H4 (cell line): ENCODE data around the gene SEC23IP. TPM values are rescaled to one million over a fixed set of nuclear protein-coding genes. Genes with fewer than 3 reads are reported as not detected.
"Not testable (repeated sequence)": the region's sequence is repeated elsewhere in the genome, so short reads cannot be mapped to it uniquely, and the experiment has no call there.

Experiments
- DNase-seq: peaks from one replicate; pipeline ENCODE4 v3.0.0-alpha.2; 2015; ENCODE audit warnings: low spot score
- total RNA-seq: library from RNA; depleted of rRNA; stranded (reverse); fragments of >200 nt; shearing (Covaris generic); gene quantifications from 2 replicates; pipeline ENCODE4 v1.2.3, GENCODE V29; 2014

The SEC23IP gene
- total RNA-seq, 1 experiment from 2014 or later: 24.3 TPM

GRCh38 chr10:119883901-119884611 is 8.5 kb upstream of the SEC23IP start:
- not testable (repeated sequence) for DNase-seq

- not testable (repeated sequence) for DNase-seq
Measured at GRCh38 chr10:119886070-119886469, 6.5 kb upstream of the SEC23IP start.

- DNase-seq: not testable (repeated sequence)
Measured at GRCh38 chr10:119888715-119889114, 3.8 kb upstream of the SEC23IP start.

- DNase-seq: not testable (repeated sequence)
Measured at GRCh38 chr10:119889201-119889600, 3.3 kb upstream of the SEC23IP start.

- not testable (repeated sequence) for DNase-seq
Measured at GRCh38 chr10:119890307-119890706, 2.2 kb upstream of the SEC23IP start.

- DNase-seq: not testable (repeated sequence)
Measured at GRCh38 chr10:119891849-119892187, 712 bp upstream of the SEC23IP start.

- no peak for DNase-seq
Measured at GRCh38 chr10:119893074-119893473, 544 bp downstream of the SEC23IP start.

GRCh38 chr10:119893845-119894427 is 1.4 kb downstream of the SEC23IP start:
- no peak for DNase-seq

GRCh38 chr10:119896061-119896655 is 3.6 kb downstream of the SEC23IP start:
- peak; percentile 81 for DNase-seq

GRCh38 chr10:119896937-119897770 is 4.6 kb downstream of the SEC23IP start:
- DNase-seq: no peak

- no peak for DNase-seq
Measured at GRCh38 chr10:119898577-119898976, 6.0 kb downstream of the SEC23IP start.

GRCh38 chr10:119903946-119904666 is 11.6 kb downstream of the SEC23IP start:
- DNase-seq: no peak

GRCh38 chr10:119907695-119908094 is 15.2 kb downstream of the SEC23IP start:
- not testable (repeated sequence) for DNase-seq

GRCh38 chr10:119908166-119908565 is 15.6 kb downstream of the SEC23IP start:
- no peak for DNase-seq

GRCh38 chr10:119910689-119911088 is 18.2 kb downstream of the SEC23IP start:
- no peak for DNase-seq

- no peak for DNase-seq
Measured at GRCh38 chr10:119917777-119918176, 25.2 kb downstream of the SEC23IP start.

- no peak for DNase-seq
Measured at GRCh38 chr10:119919271-119919670, 26.7 kb downstream of the SEC23IP start.

GRCh38 chr10:119919826-119920225 is 27.3 kb downstream of the SEC23IP start:
- DNase-seq: no peak

- no peak for DNase-seq
Measured at GRCh38 chr10:119928411-119928810, 35.9 kb downstream of the SEC23IP start.

- no peak for DNase-seq
Measured at GRCh38 chr10:119931871-119932270, 39.3 kb downstream of the SEC23IP start.

GRCh38 chr10:119932631-119933030 is 40.1 kb downstream of the SEC23IP start:
- no peak for DNase-seq

GRCh38 chr10:119933179-119933578 is 40.6 kb downstream of the SEC23IP start:
- DNase-seq: peak; percentile 20
